GM18868 (cell line): Measurements from ENCODE around the gene PNPLA7.
"Not testable (repeated sequence)": the region's sequence is repeated elsewhere in the genome, so short reads cannot be mapped to it uniquely, and the experiment has no call there.

Experiments
- ATAC-seq: cut with Tn5 transposase; IDR thresholded peaks from one replicate; pipeline ENCODE4 v1.9.1; 2021; ENCODE audit warnings: mild to moderate bottlenecking, moderate library complexity; ENCODE audit not compliant: unreplicated experiment

The PNPLA7 gene

DNA sequence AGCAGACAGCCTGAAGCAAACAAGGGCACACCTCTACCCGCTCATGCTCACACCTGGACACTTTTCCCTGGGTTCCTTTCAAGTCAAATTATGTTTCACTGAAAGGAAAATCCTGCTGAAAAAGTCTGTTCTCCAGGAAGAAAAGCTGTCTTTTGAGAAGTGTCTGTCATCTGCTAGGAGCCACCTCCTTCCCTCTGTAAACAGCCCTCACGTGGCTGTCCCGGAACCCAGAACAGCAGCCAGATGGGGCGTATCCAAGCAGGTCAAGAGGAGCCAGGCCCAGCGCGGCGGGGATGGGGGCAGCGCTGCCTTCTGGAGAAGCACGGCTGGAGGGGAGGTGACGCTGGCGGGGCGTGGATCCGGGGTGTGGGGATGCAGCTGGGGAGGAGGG is at the start of gene PNPLA7:
Gene PNPLA7 (minus strand): TSS at position 172 of the 391 bp plus-strand sequence. CDS start 205 bp downstream, outside the sequence.
- ATAC-seq: no peak

DNA sequence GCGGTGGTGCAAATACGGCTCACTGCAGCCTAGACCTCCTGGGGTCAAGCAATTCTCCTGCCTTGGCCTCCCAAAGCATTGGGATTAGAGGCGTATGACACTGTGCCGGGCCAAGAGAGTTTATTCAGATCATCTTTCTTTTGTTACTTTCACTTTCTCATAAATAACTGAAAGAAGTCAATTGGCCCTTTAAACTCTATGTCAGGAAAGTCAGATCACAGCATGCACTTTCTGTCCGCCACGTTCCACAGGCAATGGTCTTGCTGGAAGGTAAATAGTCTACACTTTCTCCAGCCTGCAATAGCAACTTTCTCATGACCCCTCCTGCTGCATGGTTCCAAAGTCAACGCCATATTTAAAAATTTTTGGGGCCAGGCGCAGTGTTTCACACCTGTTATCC is 48.7 kb upstream of the PNPLA7 start:
- no peak for ATAC-seq

DNA sequence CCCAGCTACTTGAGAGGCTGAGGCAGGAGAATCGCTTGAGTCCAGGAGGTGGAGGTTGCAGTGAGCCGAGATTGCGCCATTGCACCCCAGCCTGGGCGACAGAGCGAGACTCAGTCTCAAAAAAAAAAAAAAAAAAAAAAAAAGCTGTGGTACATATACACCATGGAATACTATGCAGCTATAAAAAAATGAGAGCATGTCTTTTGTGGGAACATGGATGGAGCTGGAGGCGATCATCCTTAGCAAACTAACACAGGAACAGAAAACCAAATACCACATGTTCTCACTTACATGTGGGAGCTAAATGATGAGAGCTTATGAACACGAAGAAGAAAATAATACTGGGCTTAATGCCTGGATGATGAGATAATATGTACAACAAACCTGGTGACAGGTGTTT is 46.4 kb upstream of the PNPLA7 start:
- ATAC-seq: not testable (repeated sequence)

DNA sequence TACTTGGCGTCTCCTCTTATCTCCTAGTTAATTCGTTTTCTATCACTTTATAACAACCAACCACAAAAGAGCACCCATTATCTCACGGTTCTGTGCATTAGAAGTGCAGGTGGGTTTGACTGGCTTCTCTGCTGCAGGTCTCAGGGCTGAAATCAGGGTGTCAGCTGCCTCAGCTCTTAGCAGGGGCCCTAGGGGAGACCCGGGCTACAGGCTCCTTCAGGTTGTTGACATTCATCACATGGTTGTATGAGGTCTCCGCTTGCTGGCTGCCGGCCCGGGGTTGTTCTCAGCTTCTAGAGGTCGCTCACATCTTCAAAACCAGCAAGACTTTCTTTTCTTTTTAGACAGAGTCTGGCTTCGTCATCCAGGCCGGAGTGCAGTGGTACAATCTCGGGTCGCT is 43.0 kb upstream of the PNPLA7 start:
- ATAC-seq: no peak

DNA sequence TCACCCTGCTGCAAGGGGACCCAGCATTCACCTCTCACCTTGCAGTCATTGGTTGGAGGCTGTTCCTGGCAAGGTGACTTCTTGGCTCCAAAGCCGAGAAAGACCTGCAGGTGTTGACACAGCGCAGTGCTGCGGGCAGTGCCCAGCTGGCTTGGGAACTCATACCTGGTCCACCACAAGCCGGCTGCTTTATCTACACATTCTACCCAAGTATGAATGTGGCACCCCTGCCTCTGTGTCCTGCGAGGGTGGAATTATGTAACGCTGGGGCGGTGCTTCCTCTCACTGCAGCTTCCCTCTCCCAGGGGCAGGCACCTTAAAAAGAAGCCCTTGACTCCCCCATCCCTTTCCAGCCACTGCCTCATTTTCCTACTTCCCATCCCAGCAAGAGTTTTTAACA is 42.6 kb upstream of the PNPLA7 start:
- ATAC-seq: no peak

DNA sequence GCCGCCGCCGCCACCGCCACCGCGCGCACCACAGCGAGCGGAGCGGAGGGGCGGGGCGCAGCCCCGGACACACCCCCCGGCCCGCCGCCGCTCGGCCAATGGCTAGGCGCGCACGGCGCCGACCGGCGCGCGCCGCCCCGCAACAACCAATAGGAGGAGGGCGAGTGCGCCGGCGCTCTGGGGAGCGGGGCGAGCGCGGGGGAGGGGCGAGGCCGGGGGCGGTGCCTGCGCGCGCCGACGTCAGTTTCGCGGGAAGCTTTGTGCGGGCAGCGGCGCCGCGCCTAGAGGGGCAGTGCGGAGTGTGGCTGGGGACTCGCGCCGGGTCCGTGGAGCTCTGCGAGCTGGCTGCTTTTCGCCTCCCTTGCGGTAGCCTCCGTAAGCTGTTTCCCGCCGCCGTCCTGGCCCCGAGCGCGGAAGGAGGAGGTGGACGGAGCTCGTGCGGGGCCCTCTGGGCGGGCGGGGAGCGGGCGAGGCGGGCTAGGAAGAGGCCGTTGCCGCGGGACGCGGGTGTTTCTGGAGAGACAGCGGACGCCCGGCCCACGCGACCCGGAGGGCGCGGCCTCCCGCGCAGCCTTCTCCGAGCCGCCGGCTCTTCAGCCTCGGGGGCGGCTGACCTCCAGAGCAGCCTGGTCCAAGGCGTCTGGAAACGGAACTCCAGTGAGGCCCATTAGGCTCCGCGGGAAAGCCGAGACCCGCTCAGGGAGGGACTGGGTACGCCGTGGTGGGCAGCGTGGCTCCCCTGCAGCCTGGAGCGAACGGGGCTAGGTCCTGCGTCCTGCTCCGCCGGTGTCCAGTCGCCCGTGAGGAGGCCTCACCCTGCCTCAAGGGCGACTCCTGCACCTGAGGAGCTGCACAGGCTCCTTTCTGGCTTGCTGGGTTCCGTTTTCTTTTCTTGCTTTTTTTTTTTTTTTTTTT is 40.5 kb upstream of the PNPLA7 start, which contains the start of gene ZMYND19:
Gene ZMYND19 (minus strand): TSS at position 44 of the 915 bp plus-strand sequence. CDS start 249 bp downstream, outside the sequence.
- peak; percentile 91 for ATAC-seq

DNA sequence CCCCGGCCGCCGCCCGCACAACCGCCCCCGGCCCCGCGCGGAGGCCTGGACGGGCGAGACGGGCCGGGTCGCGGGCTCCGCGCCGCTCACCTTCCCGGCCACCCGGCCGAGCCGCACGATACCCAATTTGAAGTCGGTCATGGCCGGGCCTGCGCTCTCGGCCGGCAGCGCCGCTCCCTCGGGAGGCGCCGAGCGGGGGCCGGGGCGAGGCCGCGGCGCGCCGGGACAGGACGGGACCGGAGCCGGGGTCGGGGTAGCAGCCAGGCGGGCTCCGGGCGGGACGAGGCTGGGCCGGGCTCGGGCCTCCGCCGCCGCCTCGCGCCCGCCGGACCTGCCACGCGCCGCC is 39.9 kb upstream of the PNPLA7 start:
- no peak for ATAC-seq

DNA sequence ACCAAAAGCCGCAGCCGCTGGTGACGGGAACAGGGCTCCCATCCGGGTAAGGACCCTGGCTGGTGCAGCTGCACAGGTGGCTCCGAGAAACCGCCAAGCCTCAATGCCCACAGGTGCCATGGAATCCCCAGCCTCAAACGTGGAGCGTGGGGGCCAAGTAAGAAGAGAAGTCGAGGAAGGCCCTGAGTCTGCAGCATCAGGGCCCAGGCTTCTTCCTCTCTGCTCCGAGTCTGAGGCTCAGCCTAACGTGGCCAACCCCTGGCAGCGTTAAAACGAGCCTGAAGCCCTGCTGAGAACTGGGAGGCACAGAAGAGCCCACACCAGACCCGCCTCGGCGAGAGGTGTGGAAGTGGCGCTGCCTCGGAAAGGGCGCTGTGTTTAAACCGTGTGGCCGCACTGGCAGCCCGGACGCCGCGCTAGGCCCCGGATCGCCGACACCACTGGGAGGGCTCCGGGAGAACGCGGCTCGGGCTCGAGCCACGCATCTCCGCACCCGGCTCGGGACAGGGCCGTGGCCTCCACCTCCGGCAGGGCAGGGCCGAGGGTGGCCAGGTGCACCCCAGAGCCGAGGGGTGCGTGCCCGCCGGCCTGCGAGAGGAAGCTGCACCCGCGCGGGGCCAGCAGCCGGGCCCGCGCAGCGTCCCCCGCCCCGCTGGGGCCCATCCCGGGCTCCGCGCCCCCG is 39.4 kb upstream of the PNPLA7 start:
- ATAC-seq: peak; percentile 9

DNA sequence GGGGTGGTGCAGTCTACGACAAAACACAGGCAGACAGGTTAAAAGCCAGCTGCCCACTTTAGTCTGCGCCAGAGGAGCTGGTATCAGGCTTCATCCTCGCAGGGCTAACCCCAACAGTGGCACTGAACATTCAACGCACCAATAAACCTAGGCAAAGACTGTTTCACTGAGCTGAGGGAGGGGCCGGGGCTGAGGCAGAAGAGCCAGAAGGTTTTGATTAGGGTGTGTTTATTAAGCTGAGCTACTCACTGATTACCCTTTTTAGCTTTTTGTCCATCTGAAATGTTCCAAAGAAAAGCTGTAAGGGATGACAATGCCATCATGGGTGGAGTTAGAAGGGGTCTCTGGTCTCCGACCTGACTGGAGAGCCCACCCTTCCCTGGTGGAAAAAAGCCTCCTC is 38.7 kb upstream of the PNPLA7 start:
- no peak for ATAC-seq

DNA sequence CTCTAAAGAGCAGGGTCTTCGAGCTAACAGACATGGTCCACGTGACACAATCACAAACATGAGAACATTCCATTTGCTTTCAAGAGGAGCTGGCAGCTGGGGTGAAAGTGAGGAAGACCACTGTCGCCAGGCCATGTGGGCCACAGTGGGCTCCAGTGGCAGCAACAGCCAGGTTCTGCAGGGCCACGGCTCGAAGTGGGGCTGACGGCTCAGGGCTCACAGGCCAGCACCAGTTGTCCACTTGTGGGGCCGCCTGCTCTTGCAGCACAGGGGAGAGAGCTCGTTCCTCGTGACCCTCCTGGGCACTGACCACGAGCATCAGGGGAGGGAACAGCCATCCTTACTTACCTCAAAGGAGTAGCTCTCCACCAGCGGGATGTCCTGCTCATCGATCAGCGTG is 38.1 kb upstream of the PNPLA7 start:
- no peak for ATAC-seq

DNA sequence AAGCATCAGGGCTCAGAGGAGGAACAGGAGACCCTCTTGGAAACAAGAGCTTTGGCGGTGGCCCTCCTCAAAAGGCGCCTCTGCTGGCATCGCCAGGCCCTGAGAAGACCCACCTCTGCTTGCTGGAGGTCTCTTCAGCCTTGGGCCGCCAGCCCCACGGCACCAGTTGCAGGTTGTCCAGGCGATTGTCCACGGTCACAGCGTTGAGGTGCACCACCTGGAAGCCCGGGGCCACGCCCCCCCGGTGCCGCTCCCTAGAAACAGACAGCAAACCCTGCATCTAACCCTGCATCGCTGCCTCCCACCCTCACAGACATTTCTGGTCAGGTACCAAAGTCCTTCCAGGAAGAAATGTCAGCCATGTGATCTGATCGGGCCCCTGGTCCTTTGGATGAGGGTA is 36.7 kb upstream of the PNPLA7 start:
- no peak for ATAC-seq

DNA sequence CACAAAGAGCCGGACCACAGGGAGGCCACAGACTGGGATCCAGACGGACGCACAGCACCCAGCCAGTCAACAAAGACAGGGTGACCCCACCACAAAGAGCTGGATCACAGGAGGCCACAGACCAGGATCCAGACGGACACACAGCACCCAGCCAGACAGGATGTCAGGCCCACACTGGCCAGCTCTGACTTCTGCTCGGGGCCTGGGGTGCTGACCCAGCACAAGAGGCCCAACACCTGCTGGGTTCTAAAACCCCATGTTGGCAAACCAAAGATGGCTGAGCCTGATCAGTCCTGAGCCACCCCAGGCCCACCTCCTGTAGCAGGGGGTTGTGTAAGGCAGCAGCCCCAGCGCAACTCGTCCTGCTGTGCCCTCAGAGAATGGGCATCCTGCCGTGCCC is 33.8 kb upstream of the PNPLA7 start:
- no peak for ATAC-seq

DNA sequence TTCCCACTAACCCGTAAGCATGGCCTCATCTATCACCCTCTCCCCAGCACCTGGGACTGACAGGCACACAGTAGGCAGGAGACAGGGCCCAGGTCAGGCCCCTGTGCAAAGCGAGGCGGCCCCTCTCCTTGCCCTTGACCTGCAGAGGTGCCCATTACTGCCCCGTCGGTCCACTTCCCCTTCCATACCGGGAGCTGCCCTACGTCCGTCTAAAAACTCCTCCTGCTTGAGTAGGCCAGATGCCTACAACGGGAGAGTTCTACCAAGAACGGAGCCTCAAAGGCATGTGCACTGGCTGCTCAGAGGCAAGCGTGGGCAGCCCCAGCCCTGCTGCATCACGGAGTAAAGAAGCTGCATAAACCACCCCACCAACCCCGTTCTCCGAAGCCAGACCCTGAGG is 33.1 kb upstream of the PNPLA7 start:
- no peak for ATAC-seq

DNA sequence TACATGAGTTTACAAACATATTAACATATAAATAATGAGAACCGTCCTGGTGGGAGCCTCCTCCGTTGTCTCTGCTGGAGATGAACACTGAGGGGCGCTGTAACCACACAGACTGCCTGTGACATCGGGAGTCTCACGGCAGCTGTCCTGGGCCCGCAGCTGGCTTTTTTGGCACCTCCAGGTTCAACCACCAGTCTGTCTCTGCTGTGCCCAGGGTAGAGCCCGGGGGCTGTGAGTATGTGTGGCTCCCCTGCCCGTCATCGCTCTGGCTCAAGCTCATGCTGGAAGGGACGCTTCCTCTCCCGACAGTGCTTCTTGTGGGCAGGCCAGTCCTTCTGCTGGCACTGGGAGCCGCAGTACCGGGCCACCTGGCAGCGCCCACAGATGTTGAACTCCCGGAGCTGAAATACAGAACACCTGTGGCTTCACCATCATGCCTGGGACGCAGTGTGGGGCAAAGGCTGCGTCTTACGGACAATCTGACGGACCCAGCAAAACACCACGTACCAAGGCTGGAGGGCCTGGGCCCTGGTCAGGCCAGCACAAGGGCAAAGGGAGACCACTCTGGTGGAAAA is 32.2 kb upstream of the PNPLA7 start:
- ATAC-seq: no peak

DNA sequence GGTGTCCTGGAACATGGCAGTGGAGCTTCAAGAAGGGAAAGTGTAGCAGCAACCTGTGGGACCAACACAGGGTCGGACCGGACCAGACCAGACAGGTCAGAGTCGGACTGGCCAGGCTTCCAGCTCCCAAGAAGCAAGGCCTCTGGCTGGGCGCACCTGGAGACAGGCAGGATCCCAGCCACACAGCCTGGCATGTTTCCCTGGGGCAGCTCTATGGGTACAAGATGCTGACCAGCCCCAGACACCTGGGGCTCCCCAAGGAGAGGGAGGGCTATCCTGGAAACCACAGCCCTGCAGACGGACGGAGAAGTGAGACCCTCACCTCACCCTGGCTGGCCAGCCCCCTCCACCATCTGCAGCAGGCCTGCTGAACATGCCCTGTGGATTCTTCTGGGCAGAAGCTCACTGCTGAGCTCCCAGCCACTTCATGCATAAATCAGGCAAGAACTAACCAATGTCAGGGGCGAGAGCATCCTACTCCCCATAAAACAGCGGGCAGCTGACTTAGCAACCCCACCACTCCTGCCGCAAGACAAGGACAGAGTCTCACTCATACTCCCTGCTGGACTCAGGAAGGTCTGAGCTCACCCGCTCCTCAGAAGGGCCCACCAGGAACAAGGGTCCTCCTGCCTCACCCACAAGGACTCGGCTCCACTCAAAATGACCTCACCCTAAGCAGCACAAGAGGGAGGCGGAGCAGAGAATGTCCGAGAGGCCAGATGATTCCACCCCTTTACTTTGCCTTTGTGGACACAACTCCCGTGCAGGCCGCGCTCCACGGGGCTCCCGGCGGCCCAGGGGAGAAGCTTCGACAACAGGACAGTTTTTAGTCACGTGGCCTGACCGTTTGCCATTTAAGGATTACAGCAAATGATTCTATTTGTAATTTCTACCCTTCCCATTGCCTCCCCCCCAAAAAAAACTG is 31.4 kb upstream of the PNPLA7 start:
- no peak for ATAC-seq

DNA sequence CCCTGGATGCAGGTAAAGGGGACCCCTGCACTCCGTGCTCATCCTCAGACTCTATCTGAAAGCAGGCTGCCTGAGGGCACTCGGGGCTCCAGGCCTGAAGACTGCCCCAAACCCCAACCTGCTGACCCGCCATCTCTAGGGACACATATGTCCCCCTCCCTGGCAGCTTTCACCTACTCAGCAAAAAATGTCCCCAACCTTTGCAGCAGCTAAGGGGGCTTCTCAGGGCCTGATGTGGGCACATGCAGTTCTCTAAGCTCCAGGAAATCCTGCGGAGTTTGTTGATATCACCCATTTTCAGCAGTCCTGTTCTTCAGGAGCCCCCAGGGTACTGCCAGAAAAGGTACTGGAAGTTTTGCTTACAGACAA is 30.7 kb upstream of the PNPLA7 start:
- no peak for ATAC-seq

DNA sequence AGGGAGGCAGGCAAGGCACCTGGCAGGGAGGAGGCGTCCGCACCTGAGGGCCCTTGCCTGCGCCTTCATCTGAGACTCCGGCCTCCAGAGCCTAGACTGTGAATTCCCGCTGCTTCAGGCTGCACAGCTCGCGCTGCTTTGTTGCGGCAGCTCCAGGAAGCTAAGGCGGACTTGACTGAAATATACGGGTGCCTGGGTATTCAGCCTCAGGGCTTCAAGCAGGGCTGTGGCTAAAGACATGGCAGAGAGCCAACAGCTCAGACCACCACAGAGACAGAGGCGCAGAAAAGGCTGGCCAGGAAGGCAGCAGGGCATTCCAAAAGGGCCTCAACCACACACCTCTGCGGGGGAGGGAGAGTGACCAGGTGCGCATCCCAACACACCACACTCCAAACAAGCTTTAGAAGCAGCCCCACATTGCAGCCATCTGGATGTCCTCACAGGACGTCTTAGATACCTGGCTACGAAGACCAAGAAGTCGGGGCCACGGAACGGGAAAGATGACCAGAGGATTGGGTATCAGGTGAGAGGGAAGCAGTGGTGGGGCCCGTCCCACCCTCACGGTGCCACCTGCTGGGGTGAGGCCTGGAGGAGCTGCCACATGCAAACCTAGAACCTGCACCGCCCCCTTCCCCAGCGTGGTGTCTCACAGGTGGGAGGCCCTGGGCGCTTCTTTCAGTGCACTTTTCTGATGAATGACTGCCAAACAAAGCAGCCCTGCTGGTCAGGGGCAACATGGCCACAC is 30.2 kb upstream of the PNPLA7 start:
- ATAC-seq: no peak

DNA sequence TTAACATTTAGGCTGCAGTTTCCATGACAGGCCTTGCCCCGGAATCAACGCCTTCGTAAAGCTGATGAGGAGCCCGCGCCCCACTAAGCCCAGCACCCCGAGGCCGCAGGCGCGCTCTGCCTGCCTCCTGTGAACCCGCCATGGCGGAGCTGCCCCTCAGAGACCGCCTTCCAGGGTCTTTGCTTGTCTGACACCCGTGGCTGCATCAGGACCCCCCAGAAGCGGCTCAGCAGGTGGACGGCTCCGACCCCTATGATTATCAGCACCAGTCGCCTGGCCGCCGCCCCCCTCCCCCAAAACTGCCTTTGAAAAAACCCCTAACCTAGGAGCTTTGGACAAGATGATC is 29.0 kb upstream of the PNPLA7 start:
- ATAC-seq: no peak

DNA sequence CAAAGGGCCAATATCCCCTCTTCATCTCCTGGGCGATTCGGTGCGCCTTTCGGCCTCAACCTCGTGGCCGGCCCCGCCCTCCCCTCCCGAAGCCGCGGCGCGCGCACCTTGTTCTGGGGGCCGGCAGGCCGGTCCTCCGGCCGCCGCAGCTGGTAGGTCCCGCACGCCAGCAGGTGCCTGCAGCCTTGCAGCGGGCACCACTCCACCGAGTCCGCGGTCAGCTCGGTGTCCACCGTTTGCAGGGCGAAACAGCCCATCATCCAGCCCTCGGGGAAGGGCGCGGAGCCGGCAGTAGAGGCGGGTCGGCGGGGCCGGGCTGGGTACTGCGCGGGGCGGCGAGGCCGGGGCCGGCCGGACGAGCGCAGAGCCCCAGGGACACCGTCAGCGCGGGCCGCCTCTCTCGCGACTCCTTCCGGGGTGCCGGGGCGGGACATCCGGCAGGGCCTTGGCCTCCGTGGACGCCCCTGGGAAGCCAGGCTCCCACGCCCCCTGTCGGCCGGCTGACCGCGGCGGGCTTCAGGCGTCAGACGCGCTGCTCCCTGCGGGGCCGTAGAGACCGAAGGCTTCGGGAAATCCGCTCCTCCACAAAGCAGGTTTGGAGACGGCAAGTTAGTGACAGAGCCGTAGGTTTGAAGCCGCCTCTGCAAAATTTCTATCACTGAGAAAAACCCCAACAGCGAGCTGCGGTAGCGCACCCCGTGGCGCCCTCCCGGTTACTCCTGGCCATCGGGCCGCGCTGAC is 28.5 kb upstream of the PNPLA7 start, which contains the start of gene DPH7:
Gene DPH7 (minus strand): TSS at position 408 of the 741 bp plus-strand sequence. CDS start 148 bp downstream, at position 260.
- ATAC-seq: peak; percentile 90
